ENCODE results near the gene TNIP2. TPM values are rescaled to one million over a fixed set of nuclear protein-coding genes. Genes with fewer than 3 reads are reported as not detected.
"Not testable (repeated sequence)": the region's sequence is repeated elsewhere in the genome, so short reads cannot be mapped to it uniquely, and the experiment has no call there.

Gene TNIP2
- total and polyA plus RNA-seq, 11 donors, result 12.6 to 94.5 (median 23.4) TPM

DNA sequence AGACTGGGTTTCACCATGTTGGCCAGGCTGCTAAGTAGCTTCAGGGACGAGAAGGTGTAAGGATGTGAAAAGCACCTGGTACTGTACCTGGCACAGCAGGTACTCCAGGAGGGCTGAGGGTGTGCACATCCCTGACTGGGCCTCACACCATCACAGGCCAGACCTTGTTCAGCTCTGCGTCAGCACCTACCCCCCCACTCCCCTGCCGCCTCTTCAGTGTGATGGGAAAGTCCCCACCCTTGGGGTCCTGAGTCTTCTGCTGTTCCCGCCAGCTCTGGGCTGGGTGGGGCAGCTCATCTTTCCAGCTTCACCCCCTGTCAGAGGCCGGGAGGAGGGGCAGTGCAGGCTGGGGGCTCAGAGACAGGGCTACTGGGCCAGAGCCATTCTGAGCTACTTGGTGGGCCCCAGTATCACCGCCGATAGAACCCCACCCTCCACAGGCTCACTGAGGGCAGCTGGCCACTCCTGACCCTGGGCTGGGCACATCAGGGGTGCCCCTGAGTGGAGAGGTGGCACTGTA, 30.1 kb upstream of the TNIP2 start:
- intact Hi-C loops (cut with DNase I), result no loop called here
- Histone ChIP-seq H3K27me3 (no peaks in the 10 kb centered on the region), H3K4me1 (peaks cover 7 to 50% (median 27%) of the 10 kb centered on the region in 12 donors), H3K27ac (peak overlapping the region in 8 of 12 donors; percentile 9 to 87 (median 82)), H3K9me3 (peaks cover 0 to 23% (median 0%) of the 10 kb centered on the region in 12 donors), H3K36me3 (no peaks in the 10 kb centered on the region), H3K4me3 (no peak overlapping the region)
- ATAC-seq, result no peak
- DNase-seq, result no peak
- 93 to 100% (median 95%) methylated on average over 1 to 7 of the region's 7 CpGs for WGBS, 4 donors
- no peak for TF ChIP-seq POLR2A (IDR thresholded peaks at IDR 0.05)
- no peak for TF ChIP-seq CTCF (IDR thresholded peaks at IDR 0.05)

DNA sequence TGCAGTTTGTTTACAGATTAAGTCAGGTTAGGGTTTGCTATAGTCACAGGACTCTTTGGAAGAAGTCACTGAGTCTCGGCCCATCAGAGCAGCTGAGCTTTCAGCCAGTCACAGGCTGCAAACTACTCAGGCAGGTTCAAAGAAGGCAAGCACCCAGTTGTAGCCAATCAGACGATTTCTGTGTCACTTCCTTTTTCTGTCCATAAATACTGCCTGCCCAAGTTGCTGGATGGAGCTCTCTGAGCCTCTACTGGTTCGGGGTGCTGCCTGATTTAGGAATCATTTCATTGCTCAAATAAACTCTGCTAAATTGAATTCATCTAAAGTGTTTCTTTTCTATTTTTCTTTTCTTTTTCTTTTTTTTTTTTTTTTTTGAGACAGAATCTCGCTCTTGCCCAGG, 29.5 kb upstream of the TNIP2 start:
- H3K4me1 ChIP-seq, result peaks cover 7 to 46% (median 27%) of the 10 kb centered on the region in 12 donors
- H3K27me3 ChIP-seq, result no peaks in the 10 kb centered on the region
- peaks cover 0 to 23% (median 0%) of the 10 kb centered on the region in 12 donors for H3K9me3 ChIP-seq
- TF ChIP-seq POLR2A (IDR thresholded peaks at IDR 0.05) (no peak), CTCF (IDR thresholded peaks at IDR 0.05) (no peak)
- ATAC-seq (peak in 2 of 4 donors; percentile 5 to 6), DNase-seq (peak in 3 of 5 donors; percentile 16 to 37 (median 21))
- WGBS, 4 donors, result 38 to 49% (median 47%) methylated on average over 4 of the region's 4 CpGs
- intact Hi-C loops (cut with DNase I), result no loop called here
- no peaks in the 10 kb centered on the region for H3K36me3 ChIP-seq
- peak overlapping the region in 5 of 12 donors; percentile 9 to 87 (median 83) for H3K27ac ChIP-seq
- no peak overlapping the region for H3K4me3 ChIP-seq

GRCh38 chr4:2783790-2784189, 27.7 kb upstream of the TNIP2 start:
- 87 to 94% (median 91%) methylated on average over 4 of the region's 4 CpGs for WGBS, 4 donors
- no peak overlapping the region for H3K4me3 ChIP-seq
- no peaks in the 10 kb centered on the region for H3K27me3 ChIP-seq
- peaks cover 0 to 23% (median 0%) of the 10 kb centered on the region in 12 donors for H3K9me3 ChIP-seq
- intact Hi-C loops (cut with DNase I), result no loop called here
- no peaks in the 10 kb centered on the region for H3K36me3 ChIP-seq
- no peak for DNase-seq
- peaks cover 7 to 38% (median 26%) of the 10 kb centered on the region in 12 donors for H3K4me1 ChIP-seq
- TF ChIP-seq POLR2A (IDR thresholded peaks at IDR 0.05) (no peak), CTCF (IDR thresholded peaks at IDR 0.05) (no peak)
- H3K27ac ChIP-seq, result no peak overlapping the region
- ATAC-seq, result no peak

DNA sequence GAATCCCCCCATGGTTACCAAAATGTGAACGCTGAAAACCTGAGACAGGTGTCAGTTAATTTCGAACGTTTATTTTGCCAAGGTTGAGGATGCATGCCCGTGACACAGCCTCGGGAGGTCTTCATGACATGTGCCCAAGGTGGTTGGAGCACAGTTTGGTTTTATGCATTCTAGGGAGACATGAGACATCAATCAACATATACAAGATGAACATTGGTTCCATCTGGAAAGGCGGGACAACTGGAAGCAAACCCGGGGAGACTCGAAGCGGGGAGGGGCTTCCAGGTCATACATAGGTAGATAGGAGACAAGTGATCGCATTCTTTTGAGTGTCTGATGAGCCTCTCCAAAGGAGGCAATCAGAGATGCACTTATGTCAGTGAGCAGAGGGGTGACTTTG, 25.8 kb upstream of the TNIP2 start:
- TF ChIP-seq POLR2A (IDR thresholded peaks at IDR 0.05) (no peak), CTCF (IDR thresholded peaks at IDR 0.05) (no peak)
- Histone ChIP-seq H3K27ac (no peak overlapping the region), H3K4me1 (peaks cover 0 to 19% (median 8%) of the 10 kb centered on the region in 12 donors), H3K4me3 (no peak overlapping the region), H3K36me3 (no peaks in the 10 kb centered on the region), H3K27me3 (no peaks in the 10 kb centered on the region), H3K9me3 (peaks cover 0 to 23% (median 0%) of the 10 kb centered on the region in 12 donors)
- intact Hi-C loops (cut with DNase I), result no loop called here
- WGBS, 4 donors, result 87 to 94% (median 91%) methylated on average over 10 of the region's 10 CpGs
- ATAC-seq (no peak), DNase-seq (no peak)

GRCh38 chr4:2780643-2781042, 24.5 kb upstream of the TNIP2 start:
- H3K36me3 ChIP-seq; H3K4me1 ChIP-seq; H3K4me3 ChIP-seq; H3K27me3 ChIP-seq; intact Hi-C loops (cut with DNase I); H3K27ac ChIP-seq; ATAC-seq; DNase-seq: not testable (repeated sequence)
- H3K9me3 ChIP-seq, result peaks cover 0 to 23% (median 0%) of the 10 kb centered on the region in 12 donors
- 86 to 95% (median 94%) methylated on average over 5 of the region's 5 CpGs for WGBS, 4 donors

Measured in heart left ventricle (tissue), 16 donors.